ENCODE results near the gene SNRPB.

- TF ChIP-seq CTCF (IDR thresholded peaks at IDR 0.05) (no peak), POLR2A (IDR thresholded peaks at IDR 0.05; ENCODE audit: low read depth) (no peak), POLR2AphosphoS5 (IDR thresholded peaks at IDR 0.05) (no peak), EP300 (IDR thresholded peaks at IDR 0.05) (no peak)
Measured at GRCh38 chr20:2476742-2477615, 6.4 kb upstream of the SNRPB start.
